Omental fat pad (tissue), 4 donors: ENCODE results near the gene EHF. TPM values are rescaled to one million over a fixed set of nuclear protein-coding genes. Genes with fewer than 3 reads are reported as not detected.

Experiments used
- ATAC-seq: fragments of 150-250 bp; one replicate; pipeline ENCODE4 v1.9.1; 2016; ENCODE audit warnings: mild to moderate bottlenecking, moderate library complexity; ENCODE audit not compliant: low FRiP score
- DNase-seq: peaks from one replicate; pipeline ENCODE4 v3.0.0-alpha.2; 2019; ENCODE audit warnings: low spot score
- total RNA-seq, 4 donors: library from RNA; depleted of rRNA; stranded (reverse); fragments of >200 nt; gene quantifications; one replicate each; pipeline ENCODE4 v1.1.0, GENCODE V29; 2016
- TF ChIP-seq, protein P1 (sequence below), 3 donors: fragments of 450-650 bp; IDR thresholded peaks; one replicate each; pipeline ENCODE4 v1.5.1; 2016 to 2017; ENCODE audit warnings: antibody characterized with exemption in 3 of 3, mild to moderate bottlenecking in 3 of 3, moderate library complexity in 2 of 3

Gene EHF
- total RNA-seq, 4 donors from 2014 or later = 0.38 TPM; not detected in 3

DNA sequence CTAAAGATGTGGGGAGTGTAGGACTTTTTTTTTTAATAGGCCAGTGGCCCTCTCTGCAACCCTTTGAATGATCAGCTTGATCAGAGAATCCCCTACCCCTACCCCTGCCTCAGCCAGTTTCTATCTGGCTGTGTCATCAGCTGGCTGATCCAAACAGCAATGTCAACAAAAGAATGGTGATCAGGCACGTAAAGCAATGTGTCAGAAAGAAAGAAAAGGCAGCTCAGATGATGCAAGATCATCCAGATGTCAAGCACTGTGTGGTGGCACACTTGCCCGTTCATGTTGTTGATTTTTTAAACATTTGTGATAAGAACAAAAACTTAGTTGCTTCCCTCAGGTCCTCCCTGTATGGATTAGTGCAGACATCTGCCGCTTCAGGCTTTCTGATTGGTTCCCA lies 26.3 kb upstream of the EHF start:
- TF ChIP-seq, protein P1, sequence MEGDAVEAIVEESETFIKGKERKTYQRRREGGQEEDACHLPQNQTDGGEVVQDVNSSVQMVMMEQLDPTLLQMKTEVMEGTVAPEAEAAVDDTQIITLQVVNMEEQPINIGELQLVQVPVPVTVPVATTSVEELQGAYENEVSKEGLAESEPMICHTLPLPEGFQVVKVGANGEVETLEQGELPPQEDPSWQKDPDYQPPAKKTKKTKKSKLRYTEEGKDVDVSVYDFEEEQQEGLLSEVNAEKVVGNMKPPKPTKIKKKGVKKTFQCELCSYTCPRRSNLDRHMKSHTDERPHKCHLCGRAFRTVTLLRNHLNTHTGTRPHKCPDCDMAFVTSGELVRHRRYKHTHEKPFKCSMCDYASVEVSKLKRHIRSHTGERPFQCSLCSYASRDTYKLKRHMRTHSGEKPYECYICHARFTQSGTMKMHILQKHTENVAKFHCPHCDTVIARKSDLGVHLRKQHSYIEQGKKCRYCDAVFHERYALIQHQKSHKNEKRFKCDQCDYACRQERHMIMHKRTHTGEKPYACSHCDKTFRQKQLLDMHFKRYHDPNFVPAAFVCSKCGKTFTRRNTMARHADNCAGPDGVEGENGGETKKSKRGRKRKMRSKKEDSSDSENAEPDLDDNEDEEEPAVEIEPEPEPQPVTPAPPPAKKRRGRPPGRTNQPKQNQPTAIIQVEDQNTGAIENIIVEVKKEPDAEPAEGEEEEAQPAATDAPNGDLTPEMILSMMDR (IDR thresholded peaks at IDR 0.05) = no peak
- no peak for ATAC-seq

DNA sequence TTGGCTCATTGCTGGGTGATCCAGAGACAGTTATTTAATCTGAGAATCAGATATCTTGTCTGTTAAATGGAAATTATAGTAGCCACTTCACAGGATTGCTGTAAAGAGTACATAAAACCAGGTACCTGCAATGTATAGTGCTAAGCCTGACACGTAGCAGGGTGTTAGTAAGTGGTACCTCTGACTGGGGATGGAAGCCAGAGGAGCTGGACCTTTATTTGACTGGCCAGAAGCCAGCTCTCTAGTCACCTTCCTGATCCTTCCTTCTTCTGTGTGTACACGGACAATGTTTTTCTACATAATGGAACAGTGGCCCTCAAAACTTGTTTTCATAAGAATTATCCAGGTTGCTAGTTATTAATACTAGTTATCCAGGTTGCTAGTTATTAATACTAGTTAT lies 25.5 kb upstream of the EHF start:
- DNase-seq = no peak
- no peak for ATAC-seq
- TF ChIP-seq, protein P1 (IDR thresholded peaks at IDR 0.05) = no peak

More for the DNA sequence above, 26.3 kb upstream of the EHF start:
- DNase-seq = no peak

DNA sequence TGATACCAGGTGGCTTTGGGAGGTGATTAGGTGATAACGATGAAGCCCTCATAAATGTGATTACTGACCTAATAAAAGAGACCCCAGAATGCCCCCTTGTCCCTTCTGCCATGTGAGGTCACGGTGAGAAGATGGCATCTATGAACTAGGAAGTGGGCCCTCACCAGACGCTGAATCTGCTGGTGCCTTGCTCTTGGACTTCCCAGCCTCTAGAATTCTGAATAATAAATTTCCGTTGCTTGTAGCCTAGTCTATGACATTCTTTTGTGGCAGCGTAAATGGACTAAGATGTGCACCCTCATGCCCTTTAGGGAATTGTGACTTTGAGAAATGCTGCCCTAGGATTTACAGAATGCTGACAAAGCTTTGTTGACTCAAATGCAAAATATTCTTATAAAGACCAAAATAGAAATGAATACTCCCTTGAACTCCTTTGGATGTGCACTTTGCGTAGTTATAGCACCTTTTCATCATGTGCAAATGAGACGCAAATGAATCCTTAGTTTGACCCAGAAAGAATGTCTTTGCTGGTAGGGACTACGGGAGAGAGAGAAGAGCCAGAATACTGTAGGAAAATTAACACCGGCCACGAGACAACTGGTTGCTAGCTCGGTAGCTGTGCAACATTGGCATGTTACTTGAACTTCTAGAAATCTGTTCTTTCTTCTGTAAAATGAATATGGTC lies 24.8 kb upstream of the EHF start:
- TF ChIP-seq, protein P1 (IDR thresholded peaks at IDR 0.05) = no peak
- ATAC-seq (no peak), DNase-seq (no peak)

DNA sequence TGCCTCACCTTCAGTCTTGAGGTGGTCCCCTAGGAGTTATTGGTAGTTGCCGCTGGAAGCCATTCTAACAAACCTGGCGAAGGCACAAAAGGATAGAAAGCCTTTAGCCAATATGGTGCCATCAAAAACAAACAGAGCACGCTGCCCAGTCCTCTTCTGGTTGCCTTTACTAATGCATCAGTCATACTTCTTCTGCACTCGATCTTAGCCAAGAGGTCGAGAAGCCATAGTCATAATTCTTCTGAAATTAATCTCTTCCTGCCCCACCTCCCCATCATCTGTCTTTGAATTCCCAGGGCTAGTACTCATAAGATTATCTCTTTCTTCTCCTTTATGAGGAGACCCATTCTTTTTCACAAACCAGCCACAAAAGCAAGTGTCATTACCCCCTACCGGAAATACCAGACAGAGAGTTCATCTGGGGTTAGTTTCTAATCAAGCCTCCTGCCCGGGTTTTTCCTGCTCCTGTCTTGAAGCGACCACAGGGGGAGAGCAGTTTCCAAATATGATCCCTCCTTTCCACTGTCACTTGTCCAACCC lies 21.4 kb upstream of the EHF start:
- DNase-seq (no peak), ATAC-seq (no peak)
- TF ChIP-seq, protein P1 (IDR thresholded peaks at IDR 0.05) = no peak

DNA sequence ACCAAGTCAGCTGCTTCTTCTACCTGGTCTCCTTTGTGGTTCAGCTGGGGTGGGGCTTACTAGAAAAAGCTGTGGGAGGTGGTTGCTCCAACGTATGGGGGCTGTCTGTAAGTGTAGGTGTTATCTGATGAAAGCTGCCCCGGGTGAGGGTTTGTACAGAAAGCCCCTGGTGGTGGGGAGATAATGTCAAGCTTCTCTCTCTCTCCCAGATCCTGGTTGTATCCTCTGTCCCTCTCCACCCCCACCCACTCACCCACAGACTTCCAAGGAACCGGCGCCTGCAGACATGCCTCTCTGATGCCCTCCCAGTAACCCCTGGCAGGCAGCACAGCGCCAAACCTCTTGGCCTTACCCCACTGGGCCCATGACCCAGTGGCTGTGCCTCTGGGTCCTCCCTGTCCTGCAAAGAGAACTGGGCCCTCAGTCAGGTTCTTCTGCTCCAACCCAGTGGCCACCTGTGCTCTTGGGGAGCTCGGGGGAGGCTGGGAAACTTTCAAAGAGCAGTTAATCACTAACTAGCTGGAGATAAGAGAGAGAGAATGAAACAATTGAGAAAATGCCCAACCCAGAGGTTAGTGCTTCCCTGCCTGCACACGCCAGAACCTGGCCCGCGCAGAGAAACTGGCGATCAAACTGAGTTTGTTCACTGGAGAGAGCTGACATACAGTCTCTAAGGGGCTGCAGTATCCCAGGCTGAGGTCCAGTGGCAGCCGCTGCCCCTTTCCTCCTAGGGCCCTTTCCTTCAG lies 20.4 kb upstream of the EHF start:
- TF ChIP-seq, protein P1 (IDR thresholded peaks at IDR 0.05) = no peak
- DNase-seq = no peak
- no peak for ATAC-seq

DNA sequence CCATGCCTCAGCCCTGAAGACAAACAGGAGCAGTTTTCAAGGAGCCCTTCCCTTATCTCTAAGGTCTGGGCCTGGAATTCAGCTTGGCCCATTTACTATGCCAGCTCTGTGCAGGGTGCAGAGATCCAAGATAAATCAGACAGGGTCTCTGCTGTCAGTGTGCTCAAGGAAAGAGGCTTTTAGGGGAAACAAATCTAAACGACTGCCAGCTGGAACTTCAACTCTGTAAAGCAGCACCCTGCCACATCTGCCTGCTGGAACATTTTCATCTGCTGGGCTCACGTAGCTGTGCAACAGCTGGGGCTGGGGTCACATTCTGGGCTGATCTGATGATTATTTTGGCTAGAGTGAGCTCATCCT lies 19.8 kb upstream of the EHF start:
- TF ChIP-seq, protein P1 (IDR thresholded peaks at IDR 0.05) = no peak
- ATAC-seq (no peak), DNase-seq (no peak)
